OCI-LY7 (cell line): ENCODE measurements around the gene ARL17A. TPM values are rescaled to one million over a fixed set of nuclear protein-coding genes. Genes with fewer than 3 reads are reported as not detected.
"Not testable (repeated sequence)": the region's sequence is repeated elsewhere in the genome, so short reads cannot be mapped to it uniquely, and the experiment has no call there.

ENCODE experiments used
- BruUV-seq: library from RNA; stranded (reverse); fragments of 400-500 nt; replicated peaks from 2 replicates; lab custom pipeline; 2021; lab: Mats Ljungman, UMichigan
- CTCF ChIA-PET: fragments of 300-600 bp; sonication (Branson Sonifier 250); formaldehyde crosslinking; loops from one replicate; lab custom pipeline; 2022; ENCODE audit warnings: antibody characterized with exemption; ENCODE audit not compliant: unreplicated experiment; lab: Charles Lee
- POLR2A ChIA-PET: fragments of 300-600 bp; sonication (Branson Sonifier 250); formaldehyde crosslinking; loops from one replicate; lab custom pipeline; 2022; ENCODE audit warnings: antibody characterized with exemption; lab: Charles Lee
- DNase-seq: peaks from one replicate; pipeline ENCODE4 v3.0.0-alpha.2; 2015; ENCODE audit warnings: low spot score
- H2AFZ ChIP-seq: fragments of 200-600 bp; sonication (generic), shearing (Covaris generic); 2 replicates; pipeline ENCODE4 v1.6.1; 2014; ENCODE audit warnings: mild to moderate bottlenecking, antibody characterized with exemption, low read length, moderate library complexity
- H3K27ac ChIP-seq: fragments of 200-600 bp; sonication (generic); 2 replicates; pipeline ENCODE4 v1.5.1; 2014; ENCODE audit warnings: mixed run types, low read depth, mild to moderate bottlenecking, moderate library complexity, low read length, inconsistent platforms; ENCODE audit not compliant: poor library complexity, severe bottlenecking
- H3K36me3 ChIP-seq: fragments of 200-600 bp; sonication (generic); 2 replicates; pipeline ENCODE4 v1.6.1; 2014; ENCODE audit warnings: mild to moderate bottlenecking, antibody characterized with exemption, low read length, moderate library complexity, mixed read lengths; ENCODE audit not compliant: insufficient read depth
- H3K4me1 ChIP-seq: fragments of 200-600 bp; sonication (generic); 2 replicates; pipeline ENCODE4 v1.5.1; 2014; ENCODE audit warnings: mild to moderate bottlenecking, low read length; ENCODE audit not compliant: insufficient read depth, poor library complexity, severe bottlenecking
- H3K4me2 ChIP-seq: fragments of 200-600 bp; sonication (generic); 2 replicates; pipeline ENCODE4 v1.6.1; 2014; ENCODE audit warnings: mild to moderate bottlenecking, low read length
- H3K4me3 ChIP-seq: fragments of 200-600 bp; sonication (generic); 2 replicates; pipeline ENCODE4 v1.5.1; 2014; ENCODE audit warnings: mild to moderate bottlenecking, low read depth, low read length; ENCODE audit not compliant: poor library complexity, severe bottlenecking
- H3K79me2 ChIP-seq: fragments of 200-600 bp; sonication (generic); 2 replicates; pipeline ENCODE4 v1.6.1; 2016; ENCODE audit warnings: low read depth, mild to moderate bottlenecking, low read length, moderate library complexity, mixed read lengths; ENCODE audit not compliant: insufficient read depth
- H3K9me2 ChIP-seq: fragments of 200-600 bp; sonication (generic); 2 replicates; pipeline ENCODE4 v1.6.1; 2016; ENCODE audit warnings: mild to moderate bottlenecking, low read length, mixed read lengths; ENCODE audit not compliant: insufficient read depth
- H3K9me3 ChIP-seq: fragments of 200-600 bp; sonication (generic); 2 replicates; pipeline ENCODE4 v1.6.1; 2014; ENCODE audit warnings: mild to moderate bottlenecking, mixed run types, low read length, mixed read lengths
- H4K20me1 ChIP-seq: fragments of 200-600 bp; sonication (generic); 2 replicates; pipeline ENCODE4 v1.6.1; 2014; ENCODE audit warnings: mild to moderate bottlenecking, antibody characterized with exemption, low read length, moderate library complexity, mixed read lengths; ENCODE audit not compliant: insufficient read depth
- intact Hi-C: fragments of 100-400 bp; cut with micrococcal nuclease; formaldehyde crosslinking; loops from one replicate; pipeline ENCODE4 v1.10.0; 2022; ENCODE audit not compliant: unreplicated experiment
- total RNA-seq, 2 experiments: library from RNA; depleted of rRNA in 1 of 2; stranded (reverse); fragments of >200 nt in 1 of 2; shearing (Covaris generic) in 1 of 2; gene quantifications; 2 replicates each; pipeline ENCODE4 v1.2.3, GENCODE V29; 2014 to 2022

Gene ARL17A
- total RNA-seq, 2 experiments from 2014 or later = 23.9 to 38.7 TPM

- H3K27ac ChIP-seq, H3K36me3 ChIP-seq, BruUV-seq, POLR2A ChIA-PET, H3K79me2 ChIP-seq, H3K9me2 ChIP-seq, H4K20me1 ChIP-seq, DNase-seq, CTCF ChIA-PET, H3K9me3 ChIP-seq, H3K4me3 ChIP-seq, H3K4me2 ChIP-seq, H3K4me1 ChIP-seq, H2AFZ ChIP-seq, intact Hi-C loops: not testable (repeated sequence)
These were observed 37.6 kb upstream of the ARL17A start for GRCh38 chr17:46617121-46617520.

- H3K9me3 ChIP-seq, POLR2A ChIA-PET, H3K36me3 ChIP-seq, DNase-seq, H3K4me3 ChIP-seq, CTCF ChIA-PET, H3K9me2 ChIP-seq, BruUV-seq, intact Hi-C loops, H3K27ac ChIP-seq, H2AFZ ChIP-seq, H3K4me2 ChIP-seq, H3K79me2 ChIP-seq, H4K20me1 ChIP-seq, H3K4me1 ChIP-seq: not testable (repeated sequence)
These were observed 34.4 kb upstream of the ARL17A start for GRCh38 chr17:46613876-46614275.

GRCh38 chr17:46611304-46611703, 31.8 kb upstream of the ARL17A start:
- H2AFZ ChIP-seq, POLR2A ChIA-PET, H3K9me3 ChIP-seq, H4K20me1 ChIP-seq, DNase-seq, H3K27ac ChIP-seq, H3K4me2 ChIP-seq, CTCF ChIA-PET, intact Hi-C loops, H3K9me2 ChIP-seq, H3K4me3 ChIP-seq, H3K36me3 ChIP-seq, BruUV-seq, H3K79me2 ChIP-seq, H3K4me1 ChIP-seq: not testable (repeated sequence)

- H3K9me3 ChIP-seq, H2AFZ ChIP-seq, BruUV-seq, H3K36me3 ChIP-seq, H3K4me1 ChIP-seq, H3K79me2 ChIP-seq, H3K9me2 ChIP-seq, H3K4me3 ChIP-seq, H3K27ac ChIP-seq, H3K4me2 ChIP-seq, H4K20me1 ChIP-seq, DNase-seq, CTCF ChIA-PET, intact Hi-C loops, POLR2A ChIA-PET: not testable (repeated sequence)
These were observed 23.6 kb upstream of the ARL17A start for GRCh38 chr17:46603125-46603524.

GRCh38 chr17:46600767-46601166, 21.3 kb upstream of the ARL17A start:
- DNase-seq, POLR2A ChIA-PET: not testable (repeated sequence)

GRCh38 chr17:46598344-46598931, 18.9 kb upstream of the ARL17A start:
- H3K4me3 ChIP-seq, H3K79me2 ChIP-seq, H3K9me3 ChIP-seq, H3K9me2 ChIP-seq, H3K27ac ChIP-seq, DNase-seq, POLR2A ChIA-PET, CTCF ChIA-PET, H3K4me1 ChIP-seq, H3K4me2 ChIP-seq, H2AFZ ChIP-seq, intact Hi-C loops, H3K36me3 ChIP-seq, H4K20me1 ChIP-seq: not testable (repeated sequence)
- TSS peak; percentile 34 for BruUV-seq

More at GRCh38 chr17:46600767-46601166, 21.3 kb upstream of the ARL17A start:
- H3K36me3 ChIP-seq, BruUV-seq, H2AFZ ChIP-seq, H4K20me1 ChIP-seq, H3K9me3 ChIP-seq, H3K4me2 ChIP-seq, H3K4me1 ChIP-seq, intact Hi-C loops, H3K79me2 ChIP-seq, CTCF ChIA-PET, H3K4me3 ChIP-seq, H3K9me2 ChIP-seq, H3K27ac ChIP-seq: not testable (repeated sequence)
